A549 (cell line): ENCODE results near the gene RSPH6A. TPM values are rescaled to one million over a fixed set of nuclear protein-coding genes. Genes with fewer than 3 reads are reported as not detected.

Source experiments
- CHD2 ChIP-seq: fragments of 150-350 bp; IDR thresholded peaks from 2 replicates; pipeline ENCODE4 v1.6.1; 2014; ENCODE audit warnings: low read length; ENCODE audit not compliant: partially characterized antibody
- EHF ChIP-seq: fragments of 250-450 bp; sonication (Bioruptor Pico); IDR thresholded peaks from 2 replicates; pipeline ENCODE4 v1.5.0; 2020; ENCODE audit warnings: mild to moderate bottlenecking
- EP300 ChIP-seq, 2 experiments: fragments of >200 bp; sonication (Bioruptor Twin); formaldehyde crosslinking; IDR thresholded peaks; 2 replicates in 1 of 2; 3 replicates in 1 of 2; pipeline ENCODE4 v1.6.1; 2016 to 2017
- FOSL2 ChIP-seq, 2 experiments: fragments of 450-650 bp in 1 of 2; fragments of >200 bp in 1 of 2; sonication (Bioruptor Twin) in 1 of 2; formaldehyde crosslinking; IDR thresholded peaks; 2 replicates each; pipeline versions ENCODE4 v1.5.0 to v1.6.1; 2016 to 2020; ENCODE audit warnings: mild to moderate bottlenecking in 1 of 2, moderate library complexity in 1 of 2
- HEYL ChIP-seq: fragments of 250-450 bp; sonication (Bioruptor Pico); IDR thresholded peaks from 2 replicates; pipeline ENCODE4 v1.8.0; 2021; ENCODE audit warnings: mild to moderate bottlenecking, moderate library complexity
- HOXA7 ChIP-seq: fragments of 250-450 bp; sonication (Bioruptor Pico); IDR thresholded peaks from 2 replicates; pipeline ENCODE4 v1.5.0; 2020; ENCODE audit warnings: mild to moderate bottlenecking, moderate library complexity
- JUN ChIP-seq, 2 experiments: fragments of >200 bp; sonication (Bioruptor Twin); formaldehyde crosslinking; IDR thresholded peaks; 2 replicates in 1 of 2; 3 replicates in 1 of 2; pipeline ENCODE4 v1.6.1; 2016 to 2017
- JUNB ChIP-seq: fragments of >200 bp; sonication (Bioruptor Twin); formaldehyde crosslinking; IDR thresholded peaks from 2 replicates; pipeline ENCODE4 v1.6.1; 2016
- KDM1A ChIP-seq: fragments of 200-600 bp; sonication (generic); IDR thresholded peaks from 2 replicates; pipeline ENCODE4 v1.6.1; 2016; ENCODE audit warnings: low read depth, mild to moderate bottlenecking
- KDM5A ChIP-seq: fragments of 200-600 bp; sonication (generic); IDR thresholded peaks from 2 replicates; pipeline ENCODE4 v1.6.1; 2016; ENCODE audit warnings: antibody characterized with exemption, mild to moderate bottlenecking
- MYC ChIP-seq: IDR thresholded peaks from 2 replicates; pipeline ENCODE4 v1.6.1; 2012; ENCODE audit warnings: mild to moderate bottlenecking, inconsistent platforms, low read length, improper control_type of control experiment, borderline replicate concordance
- NR3C1 ChIP-seq: fragments of >200 bp; sonication (Bioruptor Twin); formaldehyde crosslinking; IDR thresholded peaks from 3 replicates; pipeline ENCODE4 v1.6.1; 2017
- SMC3 ChIP-seq: fragments of >200 bp; sonication (Bioruptor Twin); formaldehyde crosslinking; IDR thresholded peaks from 3 replicates; pipeline ENCODE4 v1.6.1; 2018; ENCODE audit warnings: inconsistent platforms
- SREBF2 ChIP-seq: fragments of 450-650 bp; IDR thresholded peaks from 2 replicates; pipeline ENCODE4 v1.6.1; 2014; ENCODE audit warnings: mild to moderate bottlenecking, moderate library complexity
- TFCP2L1 ChIP-seq: fragments of 250-450 bp; sonication (Bioruptor Pico); IDR thresholded peaks from 2 replicates; pipeline ENCODE4 v1.5.0; 2021; ENCODE audit warnings: mild to moderate bottlenecking
- TP53 ChIP-seq: fragments of 250-450 bp; sonication (Bioruptor Pico); IDR thresholded peaks from 2 replicates; pipeline ENCODE4 v1.5.0; 2021; ENCODE audit warnings: mild to moderate bottlenecking, moderate library complexity
- ZC3H11A ChIP-seq: fragments of 450-650 bp; IDR thresholded peaks from 2 replicates; pipeline ENCODE4 v1.6.1; 2014; ENCODE audit warnings: antibody characterized with exemption, mild to moderate bottlenecking
- polyA plus RNA-seq, 4 experiments: library from polyadenylated mRNA; depleted of rRNA in 3 of 4; stranded (reverse); fragments of >200 nt; fragmentation: RNase III in 1 of 4; extraction: RNeasy Plus Mini Kit Qiagen cat#74134 plus additional on column Dnase treatment in 1 of 4; gene quantifications; 2 replicates in 3 of 4; 3 replicates in 1 of 4; pipeline ENCODE4 v1.2.3, GENCODE V29; 2011 to 2017
- TF ChIP-seq, protein P1 (sequence below): fragments of >200 bp; sonication (Bioruptor Twin); formaldehyde crosslinking; IDR thresholded peaks from 3 replicates; pipeline ENCODE4 v1.6.1; 2016
- TF ChIP-seq, protein P2 (sequence below): fragments of 450-650 bp; IDR thresholded peaks from 2 replicates; pipeline ENCODE4 v1.6.1; 2014; ENCODE audit warnings: antibody characterized with exemption
- TF ChIP-seq, protein P3 (sequence below): fragments of >200 bp; sonication (Bioruptor Twin); formaldehyde crosslinking; IDR thresholded peaks from 2 replicates; pipeline ENCODE4 v1.6.1; 2016
- TF ChIP-seq, protein P4 (sequence below): fragments of 250-450 bp; sonication (Bioruptor Pico); IDR thresholded peaks from 2 replicates; pipeline ENCODE4 v1.5.0; 2020; ENCODE audit warnings: low read depth, mild to moderate bottlenecking, moderate library complexity
- TF ChIP-seq, protein P5 (sequence below): fragments of 250-450 bp; sonication (Bioruptor Pico); IDR thresholded peaks from 2 replicates; pipeline ENCODE4 v1.5.0; 2021; ENCODE audit warnings: mild to moderate bottlenecking, moderate library complexity, borderline replicate concordance
- TF ChIP-seq, protein P6 (sequence below): IDR thresholded peaks from 2 replicates; pipeline ENCODE4 v1.6.1; 2012

The RSPH6A gene
- polyA plus RNA-seq, 2 of the 4 experiments (the other 2 are of a cell fraction) = not detected

DNA sequence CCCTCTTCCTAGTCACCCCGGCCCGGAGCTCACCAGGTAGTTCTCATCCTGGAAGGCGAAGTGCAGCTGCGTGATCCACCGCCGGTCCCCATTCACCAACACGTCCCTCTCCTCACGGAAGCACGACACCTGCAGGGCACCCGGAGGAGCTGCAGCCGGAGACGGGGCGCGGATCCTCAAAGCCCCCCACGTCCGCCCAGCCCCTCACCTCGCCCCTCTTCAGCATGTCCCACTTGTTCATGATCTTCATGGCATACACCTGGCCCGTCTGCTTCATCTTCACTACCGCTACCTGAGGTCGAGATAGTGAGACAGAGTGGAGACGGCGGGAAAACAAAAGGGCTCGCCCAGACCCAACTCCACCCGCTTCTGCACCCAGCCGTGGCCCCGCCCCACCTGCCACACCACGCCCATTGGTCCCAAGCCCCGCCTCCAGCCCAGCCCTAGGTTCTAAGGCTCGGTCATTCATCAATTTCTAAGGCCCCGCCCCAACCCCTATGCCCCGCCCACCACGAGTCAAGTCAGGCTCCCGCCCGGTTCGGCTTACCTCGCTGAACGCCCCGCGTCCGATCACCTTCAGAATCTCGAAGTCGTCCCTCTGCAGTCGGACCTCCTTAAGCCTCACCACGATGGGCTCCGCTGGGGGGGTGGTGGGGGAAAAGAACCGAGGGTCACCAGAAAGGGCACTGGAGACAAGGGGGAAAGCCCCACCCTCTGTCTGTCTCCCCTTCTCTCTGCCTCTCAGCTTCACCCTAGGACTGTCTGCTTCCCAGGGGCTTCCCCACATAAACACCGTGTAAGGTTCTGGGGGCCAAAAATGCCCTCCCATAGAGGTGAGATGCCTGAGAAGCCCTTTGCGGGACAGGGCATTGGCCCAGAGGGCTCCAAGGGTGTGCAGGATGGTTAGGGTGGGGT lies 35.6 kb downstream of the RSPH6A start (continued):
- no peak for TF ChIP-seq SREBF2
- no peak for TF ChIP-seq FOSL2 (IDR thresholded peaks at IDR 0.05)
- TF ChIP-seq FOSL2 (CRISPR knock-in tag; IDR thresholded peaks at IDR 0.05) = no peak
- TF ChIP-seq TP53 (CRISPR knock-in tag) = peak; percentile 67; the same call in 1 of the 2 replicates
- TF ChIP-seq SMC3 = peak; percentile 56
- 0 out of 2 replicates have a peak, but pooled peaks have one; percentile 60 for TF ChIP-seq HOXA7 (CRISPR knock-in tag)
- no peak for TF ChIP-seq EP300 (IDR thresholded peaks at IDR 0.05)
- TF ChIP-seq, protein P1, sequence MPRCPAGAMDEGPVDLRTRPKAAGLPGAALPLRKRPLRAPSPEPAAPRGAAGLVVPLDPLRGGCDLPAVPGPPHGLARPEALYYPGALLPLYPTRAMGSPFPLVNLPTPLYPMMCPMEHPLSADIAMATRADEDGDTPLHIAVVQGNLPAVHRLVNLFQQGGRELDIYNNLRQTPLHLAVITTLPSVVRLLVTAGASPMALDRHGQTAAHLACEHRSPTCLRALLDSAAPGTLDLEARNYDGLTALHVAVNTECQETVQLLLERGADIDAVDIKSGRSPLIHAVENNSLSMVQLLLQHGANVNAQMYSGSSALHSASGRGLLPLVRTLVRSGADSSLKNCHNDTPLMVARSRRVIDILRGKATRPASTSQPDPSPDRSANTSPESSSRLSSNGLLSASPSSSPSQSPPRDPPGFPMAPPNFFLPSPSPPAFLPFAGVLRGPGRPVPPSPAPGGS = no peak
- no peak for TF ChIP-seq JUNB
- TF ChIP-seq NR3C1 = no peak
- no peak for TF ChIP-seq TFCP2L1 (CRISPR knock-in tag)
- TF ChIP-seq, protein P2, sequence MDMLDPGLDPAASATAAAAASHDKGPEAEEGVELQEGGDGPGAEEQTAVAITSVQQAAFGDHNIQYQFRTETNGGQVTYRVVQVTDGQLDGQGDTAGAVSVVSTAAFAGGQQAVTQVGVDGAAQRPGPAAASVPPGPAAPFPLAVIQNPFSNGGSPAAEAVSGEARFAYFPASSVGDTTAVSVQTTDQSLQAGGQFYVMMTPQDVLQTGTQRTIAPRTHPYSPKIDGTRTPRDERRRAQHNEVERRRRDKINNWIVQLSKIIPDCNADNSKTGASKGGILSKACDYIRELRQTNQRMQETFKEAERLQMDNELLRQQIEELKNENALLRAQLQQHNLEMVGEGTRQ = no peak
- no peak for TF ChIP-seq MYC
- no peak for TF ChIP-seq CHD2
- no peak for TF ChIP-seq ZC3H11A
- TF ChIP-seq, protein P3, sequence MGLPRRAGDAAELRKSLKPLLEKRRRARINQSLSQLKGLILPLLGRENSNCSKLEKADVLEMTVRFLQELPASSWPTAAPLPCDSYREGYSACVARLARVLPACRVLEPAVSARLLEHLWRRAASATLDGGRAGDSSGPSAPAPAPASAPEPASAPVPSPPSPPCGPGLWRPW = no peak
- TF ChIP-seq JUN (IDR thresholded peaks at IDR 0.05) = peak in 1 of 2 experiments; percentile 32; a peak in 1 of 5 replicates
- TF ChIP-seq, protein P4, sequence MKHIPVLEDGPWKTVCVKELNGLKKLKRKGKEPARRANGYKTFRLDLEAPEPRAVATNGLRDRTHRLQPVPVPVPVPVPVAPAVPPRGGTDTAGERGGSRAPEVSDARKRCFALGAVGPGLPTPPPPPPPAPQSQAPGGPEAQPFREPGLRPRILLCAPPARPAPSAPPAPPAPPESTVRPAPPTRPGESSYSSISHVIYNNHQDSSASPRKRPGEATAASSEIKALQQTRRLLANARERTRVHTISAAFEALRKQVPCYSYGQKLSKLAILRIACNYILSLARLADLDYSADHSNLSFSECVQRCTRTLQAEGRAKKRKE (CRISPR knock-in tag) = no peak
- TF ChIP-seq, protein P5, sequence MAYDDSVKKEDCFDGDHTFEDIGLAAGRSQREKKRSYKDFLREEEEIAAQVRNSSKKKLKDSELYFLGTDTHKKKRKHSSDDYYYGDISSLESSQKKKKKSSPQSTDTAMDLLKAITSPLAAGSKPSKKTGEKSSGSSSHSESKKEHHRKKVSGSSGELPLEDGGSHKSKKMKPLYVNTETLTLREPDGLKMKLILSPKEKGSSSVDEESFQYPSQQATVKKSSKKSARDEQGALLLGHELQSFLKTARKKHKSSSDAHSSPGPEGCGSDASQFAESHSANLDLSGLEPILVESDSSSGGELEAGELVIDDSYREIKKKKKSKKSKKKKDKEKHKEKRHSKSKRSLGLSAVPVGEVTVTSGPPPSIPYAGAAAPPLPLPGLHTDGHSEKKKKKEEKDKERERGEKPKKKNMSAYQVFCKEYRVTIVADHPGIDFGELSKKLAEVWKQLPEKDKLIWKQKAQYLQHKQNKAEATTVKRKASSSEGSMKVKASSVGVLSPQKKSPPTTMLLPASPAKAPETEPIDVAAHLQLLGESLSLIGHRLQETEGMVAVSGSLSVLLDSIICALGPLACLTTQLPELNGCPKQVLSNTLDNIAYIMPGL (CRISPR knock-in tag) = no peak
- TF ChIP-seq KDM5A = no peak
- TF ChIP-seq, protein P6, sequence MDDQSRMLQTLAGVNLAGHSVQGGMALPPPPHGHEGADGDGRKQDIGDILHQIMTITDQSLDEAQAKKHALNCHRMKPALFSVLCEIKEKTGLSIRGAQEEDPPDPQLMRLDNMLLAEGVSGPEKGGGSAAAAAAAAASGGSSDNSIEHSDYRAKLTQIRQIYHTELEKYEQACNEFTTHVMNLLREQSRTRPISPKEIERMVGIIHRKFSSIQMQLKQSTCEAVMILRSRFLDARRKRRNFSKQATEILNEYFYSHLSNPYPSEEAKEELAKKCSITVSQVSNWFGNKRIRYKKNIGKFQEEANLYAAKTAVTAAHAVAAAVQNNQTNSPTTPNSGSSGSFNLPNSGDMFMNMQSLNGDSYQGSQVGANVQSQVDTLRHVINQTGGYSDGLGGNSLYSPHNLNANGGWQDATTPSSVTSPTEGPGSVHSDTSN = no peak; the same call in 1 of the 2 replicates
- no peak for TF ChIP-seq EHF
- TF ChIP-seq KDM1A = no peak
- no peak for TF ChIP-seq HEYL
